ENCODE results near the gene BEST4. TPM values are rescaled to one million over a fixed set of nuclear protein-coding genes. Genes with fewer than 3 reads are reported as not detected.
"Not testable (repeated sequence)": the region's sequence is repeated elsewhere in the genome, so short reads cannot be mapped to it uniquely, and the experiment has no call there.

BEST4 gene
- total RNA-seq, 1 experiment from 2014 or later = not detected

- no peak for DNase-seq (ENCODE audit: low read depth)
These were observed 9.0 kb downstream of the BEST4 start for GRCh38 chr1:44778705-44779576.

DNA sequence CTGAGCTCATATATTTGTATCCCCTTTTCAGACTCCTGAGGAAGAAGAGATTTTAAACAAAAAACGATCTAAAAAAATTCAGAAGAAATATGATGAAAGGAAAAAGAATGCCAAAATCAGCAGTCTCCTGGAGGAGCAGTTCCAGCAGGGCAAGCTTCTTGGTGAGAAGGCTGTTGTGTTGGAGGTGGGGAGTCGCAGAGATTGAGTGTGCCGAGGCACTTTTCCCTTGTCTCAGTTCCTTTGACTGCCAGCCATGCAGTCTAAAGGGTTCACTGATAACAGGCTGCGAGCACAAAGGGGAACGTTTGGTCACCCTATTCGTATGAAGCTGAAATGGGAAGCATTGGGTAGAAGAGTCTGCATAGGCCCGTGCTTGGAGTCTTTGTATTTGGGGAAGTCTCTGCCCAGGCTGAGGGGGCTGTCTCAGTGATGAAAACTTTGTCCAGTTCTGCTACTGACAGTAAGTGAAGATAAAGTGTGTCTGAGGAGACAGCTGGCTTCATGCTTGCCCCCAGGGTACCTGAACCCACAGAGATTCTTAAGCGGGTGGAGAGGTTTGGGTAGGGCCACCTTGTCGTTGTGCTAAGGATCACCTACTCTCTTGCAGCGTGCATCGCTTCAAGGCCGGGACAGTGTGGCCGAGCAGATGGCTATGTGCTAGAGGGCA lies 9.9 kb downstream of the BEST4 start:
- DNase-seq (ENCODE audit: low read depth) = no peak

GRCh38 chr1:44777547-44777946 lies 10.4 kb downstream of the BEST4 start:
- DNase-seq (ENCODE audit: low read depth) = no peak

GRCh38 chr1:44776730-44777068 lies 11.3 kb downstream of the BEST4 start:
- DNase-seq (ENCODE audit: low read depth) = no peak

DNA sequence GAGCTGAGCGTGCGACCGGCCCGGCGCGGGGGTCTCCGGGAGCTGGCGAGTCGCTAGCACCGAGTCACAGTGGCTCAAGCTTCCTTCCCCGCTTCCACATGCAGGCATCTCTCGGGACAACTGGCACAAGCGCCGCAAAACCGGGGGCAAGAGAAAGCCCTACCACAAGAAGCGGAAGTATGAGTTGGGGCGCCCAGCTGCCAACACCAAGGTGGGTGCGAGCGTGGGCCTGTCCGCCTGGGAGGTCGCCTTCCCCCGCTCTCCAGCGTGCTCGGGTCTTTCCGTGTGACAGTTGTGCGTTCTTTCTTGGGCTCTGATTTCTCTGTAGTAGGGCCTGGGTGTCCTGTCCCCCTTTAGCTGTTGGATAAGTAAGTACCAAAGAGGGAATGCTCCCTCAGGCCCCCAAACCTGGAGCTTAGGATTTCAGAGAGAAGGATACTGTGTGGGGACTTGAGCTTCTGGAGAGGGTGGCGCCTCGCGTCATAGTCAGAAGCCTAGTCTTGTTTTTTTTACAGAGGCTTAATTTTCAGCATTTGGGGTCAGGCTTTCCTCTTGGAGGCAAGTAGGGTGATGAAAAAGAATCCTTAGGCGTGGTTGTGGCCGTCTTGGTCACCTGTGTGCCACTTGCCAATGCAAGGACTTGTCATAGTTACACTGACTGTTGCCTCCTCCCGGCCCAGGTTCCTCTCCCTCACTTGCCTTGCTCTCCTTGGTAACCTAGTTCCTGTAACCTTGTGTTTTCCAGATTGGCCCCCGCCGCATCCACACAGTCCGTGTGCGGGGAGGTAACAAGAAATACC lies 11.8 kb downstream of the BEST4 start:
- DNase-seq (ENCODE audit: low read depth) = no peak

- DNase-seq (ENCODE audit: low read depth) = peak; percentile 93
These were observed 12.7 kb downstream of the BEST4 start, which contains the start of gene RPS8 for GRCh38 chr1:44775078-44775929. Gene RPS8, plus strand, starts transcription at chr1:44775540. Its CDS starts 57 bp downstream, at chr1:44775597.

GRCh38 chr1:44766421-44766820 lies 21.5 kb downstream of the BEST4 start:
- not testable (repeated sequence) for DNase-seq (ENCODE audit: low read depth)

DNA sequence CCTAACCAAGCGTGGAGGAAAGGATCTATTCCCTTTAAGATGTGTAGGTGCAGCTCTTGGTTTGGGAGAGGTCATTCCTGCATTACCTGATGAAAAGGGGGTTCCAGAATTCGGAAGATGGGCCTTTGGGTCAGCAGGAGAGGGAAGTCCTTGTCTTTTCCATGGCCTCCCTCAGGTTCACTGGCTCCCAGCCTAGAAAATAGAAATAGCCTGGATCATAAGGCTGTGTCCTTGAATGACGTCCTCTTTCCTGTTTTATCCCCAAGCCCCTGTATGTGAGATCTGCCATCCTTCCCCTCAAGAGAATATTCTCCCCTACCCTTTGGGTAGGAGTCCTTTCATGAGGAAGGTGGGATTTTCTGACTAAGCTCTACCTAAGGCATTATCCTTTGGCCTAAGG lies 27.1 kb downstream of the BEST4 start:
- DNase-seq (ENCODE audit: low read depth) = no peak

GRCh38 chr1:44759077-44759476 lies 28.9 kb downstream of the BEST4 start:
- DNase-seq (ENCODE audit: low read depth) = peak; percentile 56

DNA sequence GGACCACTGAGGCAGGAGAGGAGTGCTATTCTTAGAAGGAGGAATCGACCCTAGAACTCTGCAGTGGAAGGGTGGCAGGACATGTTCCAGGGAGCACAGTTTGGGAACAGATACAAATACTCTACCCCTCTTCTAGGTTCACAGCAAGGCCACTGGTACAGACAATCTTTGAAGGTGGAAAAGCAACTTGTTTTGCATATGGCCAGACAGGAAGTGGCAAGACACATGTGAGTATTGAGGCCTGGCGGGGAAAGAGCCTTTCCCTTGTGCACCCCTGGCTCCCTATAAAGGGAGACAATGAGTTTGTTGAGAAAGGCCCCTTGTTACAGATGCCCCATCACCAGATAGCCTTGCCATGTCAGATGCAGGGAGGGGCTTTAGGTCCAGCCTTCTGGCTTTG lies 30.6 kb downstream of the BEST4 start:
- no peak for DNase-seq (ENCODE audit: low read depth)

- DNase-seq (ENCODE audit: low read depth) = no peak
These were observed 40.1 kb downstream of the BEST4 start for GRCh38 chr1:44747878-44748277.

DNA sequence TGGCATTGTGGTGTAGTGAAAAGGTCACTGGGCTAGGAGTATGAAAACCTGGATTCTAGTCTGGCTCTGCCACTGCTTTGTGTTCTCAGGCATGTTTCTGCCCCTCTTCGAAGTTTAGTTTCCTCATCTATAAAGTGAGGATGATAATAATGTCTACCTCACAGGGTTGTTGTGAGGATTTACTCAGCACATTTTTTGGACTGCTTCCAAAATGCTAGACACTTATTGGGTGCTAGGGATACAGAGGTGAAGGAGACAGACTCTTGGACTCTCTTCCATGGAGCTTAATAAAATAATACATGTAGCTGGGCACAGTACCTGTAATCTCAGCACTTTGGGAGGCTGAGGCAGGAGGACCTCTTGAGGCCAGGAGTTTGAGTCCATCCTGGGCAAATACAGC lies 44.8 kb downstream of the BEST4 start:
- no peak for DNase-seq (ENCODE audit: low read depth)

DNA sequence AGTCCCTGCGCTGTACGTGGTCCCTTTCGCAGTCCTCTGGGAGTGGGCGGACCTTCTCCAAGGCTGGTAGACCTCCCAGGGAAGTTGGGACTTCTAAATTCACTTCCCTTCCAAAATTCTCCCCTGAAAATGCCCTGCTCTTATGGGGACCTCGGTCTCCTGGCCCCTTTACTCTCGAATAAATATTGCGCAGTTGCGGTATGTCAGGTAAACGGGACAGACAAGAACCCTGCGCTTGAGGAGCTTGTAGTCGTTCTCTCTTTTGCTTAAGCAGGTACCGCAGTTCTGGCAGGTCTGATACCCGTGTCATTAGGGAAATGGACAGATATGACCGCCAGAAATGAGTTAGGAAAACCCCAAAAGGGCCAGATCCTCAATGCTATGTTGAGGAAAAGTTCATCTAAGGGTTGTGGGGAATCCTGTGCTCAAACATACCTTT lies 47.8 kb downstream of the BEST4 start:
- DNase-seq (ENCODE audit: low read depth) = no peak

GRCh38 chr1:44739307-44740178 lies 48.4 kb downstream of the BEST4 start, which contains the start of gene KIF2C:
Gene KIF2C, plus strand, starts transcription at chr1:44739837. Its CDS starts 96 bp downstream, at chr1:44739933.
- DNase-seq (ENCODE audit: low read depth) = peak; percentile 97

GRCh38 chr1:44738953-44739306 lies 49.0 kb downstream of the BEST4 start:
- not testable (repeated sequence) for DNase-seq (ENCODE audit: low read depth)

- no peak for DNase-seq (ENCODE audit: low read depth)
These were observed 52.0 kb downstream of the BEST4 start for GRCh38 chr1:44735992-44736391.

- DNase-seq (ENCODE audit: low read depth) = no peak
These were observed 54.2 kb downstream of the BEST4 start for GRCh38 chr1:44733784-44734183.
